Measurements from ENCODE around the gene ITGB8. TPM values are rescaled to one million over a fixed set of nuclear protein-coding genes. Genes with fewer than 3 reads are reported as not detected.
A peak's percentile ranks its signal among the peaks of the same experiment; 100 is the strongest.
"Not testable (repeated sequence)": the region's sequence is repeated elsewhere in the genome, so short reads cannot be mapped to it uniquely, and the experiment has no call there.

Gene ITGB8
- total RNA-seq, 1 experiment from 2014 or later = 1.5 TPM

- no peak for DNase-seq
- H3K27me3 ChIP-seq (ENCODE audit: control insufficient read depth, insufficient read depth, low read length) = no peaks in the 10 kb centered on the region
- H3K36me3 ChIP-seq (replicated peaks; ENCODE audit: control insufficient read depth, insufficient read depth, low read length) = no peaks in the 10 kb centered on the region
Observed at GRCh38 chr7:20301311-20301939, 29.3 kb upstream of the ITGB8 start.

DNA sequence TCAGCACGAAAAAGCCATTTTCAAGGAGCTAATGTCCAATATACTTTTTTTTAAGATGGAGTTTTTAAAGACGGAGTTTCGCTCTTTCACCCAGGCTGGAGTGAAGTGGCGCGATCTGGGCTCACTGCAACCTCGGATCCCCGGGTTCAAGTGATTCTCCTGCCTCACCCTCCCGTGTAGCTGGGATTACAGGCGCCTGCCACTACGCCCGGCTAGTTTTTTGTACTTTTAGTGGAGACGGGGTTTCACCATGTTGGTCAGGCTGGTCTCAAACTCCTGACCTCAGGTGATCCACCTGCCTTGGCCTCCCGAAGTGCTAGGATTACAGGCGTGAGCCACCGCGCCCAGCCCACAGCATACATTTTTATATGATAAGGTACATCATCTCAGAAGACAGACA, 28.4 kb upstream of the ITGB8 start:
- not testable (repeated sequence) for H3K27me3 ChIP-seq (ENCODE audit: control insufficient read depth, insufficient read depth, low read length); DNase-seq; H3K4me3 ChIP-seq (ENCODE audit: insufficient read depth, low read depth, low read length); H3K36me3 ChIP-seq (replicated peaks; ENCODE audit: control insufficient read depth, insufficient read depth, low read length)

More at GRCh38 chr7:20301311-20301939, 29.3 kb upstream of the ITGB8 start:
- H3K4me3 ChIP-seq (ENCODE audit: insufficient read depth, low read depth, low read length) = no peak overlapping the region

- no peak for DNase-seq
- Histone ChIP-seq H3K36me3 (replicated peaks; ENCODE audit: control insufficient read depth, insufficient read depth, low read length) (no peaks in the 10 kb centered on the region), H3K4me3 (ENCODE audit: insufficient read depth, low read depth, low read length) (no peak overlapping the region), H3K27me3 (ENCODE audit: control insufficient read depth, insufficient read depth, low read length) (no peaks in the 10 kb centered on the region)
Observed at GRCh38 chr7:20302891-20303290, 27.8 kb upstream of the ITGB8 start.

- no peak for DNase-seq
- no peaks in the 10 kb centered on the region for H3K36me3 ChIP-seq (replicated peaks; ENCODE audit: control insufficient read depth, insufficient read depth, low read length)
Observed at GRCh38 chr7:20304366-20304765, 26.3 kb upstream of the ITGB8 start.

DNA sequence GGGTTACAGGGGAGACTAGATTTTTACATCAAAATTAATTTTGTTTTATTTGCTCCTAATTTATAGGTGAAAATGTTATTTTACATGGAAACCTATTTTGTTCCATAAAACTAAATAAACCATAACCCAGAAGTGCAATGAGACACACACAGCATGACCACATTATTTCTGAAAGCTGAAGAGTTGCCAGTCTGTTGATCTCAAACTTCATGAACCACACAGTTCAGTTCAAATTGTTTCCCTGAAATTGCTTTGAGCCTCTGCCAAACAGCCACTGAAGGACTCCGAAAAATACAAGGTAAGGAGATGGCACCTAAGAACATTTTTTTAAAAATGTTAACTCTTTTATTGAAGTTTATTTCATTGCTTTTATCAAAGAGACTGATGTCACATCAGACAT, 25.0 kb upstream of the ITGB8 start:
- Histone ChIP-seq H3K36me3 (replicated peaks; ENCODE audit: control insufficient read depth, insufficient read depth, low read length) (no peaks in the 10 kb centered on the region), H3K4me3 (ENCODE audit: insufficient read depth, low read depth, low read length) (no peak overlapping the region), H3K27me3 (ENCODE audit: control insufficient read depth, insufficient read depth, low read length) (no peaks in the 10 kb centered on the region)
- no peak for DNase-seq

More at GRCh38 chr7:20304366-20304765, 26.3 kb upstream of the ITGB8 start:
- no peak overlapping the region for H3K4me3 ChIP-seq (ENCODE audit: insufficient read depth, low read depth, low read length)
- H3K27me3 ChIP-seq (ENCODE audit: control insufficient read depth, insufficient read depth, low read length) = no peaks in the 10 kb centered on the region

DNA sequence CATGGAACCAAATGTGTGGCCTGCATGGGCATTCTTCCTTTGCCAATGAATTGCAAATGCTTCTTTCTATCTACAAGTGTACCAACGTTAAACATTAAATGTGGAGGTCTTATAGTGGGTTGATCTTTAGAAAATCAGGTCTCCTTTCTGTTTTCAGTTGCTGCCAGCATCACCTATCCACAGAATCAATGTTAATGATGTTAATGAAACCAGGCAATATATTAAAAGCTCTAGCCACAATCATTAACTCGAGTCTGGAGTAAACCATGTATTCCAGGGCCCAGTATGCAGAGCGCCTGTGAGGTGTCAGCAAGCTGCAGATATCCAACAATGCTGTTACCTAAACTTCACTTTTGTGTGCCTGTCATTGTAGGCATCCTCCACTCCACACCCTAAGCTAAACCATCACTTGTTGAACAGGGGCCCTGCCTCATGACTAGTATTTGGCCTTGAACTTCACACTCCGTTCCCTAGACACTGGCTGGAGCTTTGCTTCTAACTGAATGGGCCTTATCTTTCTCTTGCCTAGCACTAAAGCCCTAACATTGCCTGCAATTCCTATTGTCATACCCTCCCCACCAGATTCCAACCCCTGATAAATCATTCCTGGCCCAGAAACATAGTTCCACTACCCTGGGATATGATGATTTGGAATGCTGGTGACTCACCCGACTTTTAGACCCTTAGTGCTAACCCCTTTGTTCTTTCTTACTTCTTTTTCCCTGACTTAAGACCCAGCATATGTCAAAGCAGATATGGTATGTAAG, 24.3 kb upstream of the ITGB8 start:
- DNase-seq = peak; percentile 16
- H3K4me3 ChIP-seq (ENCODE audit: insufficient read depth, low read depth, low read length) = no peak overlapping the region
- no peaks in the 10 kb centered on the region for H3K36me3 ChIP-seq (replicated peaks; ENCODE audit: control insufficient read depth, insufficient read depth, low read length)
- H3K27me3 ChIP-seq (ENCODE audit: control insufficient read depth, insufficient read depth, low read length) = no peaks in the 10 kb centered on the region

- no peaks in the 10 kb centered on the region for H3K27me3 ChIP-seq (ENCODE audit: control insufficient read depth, insufficient read depth, low read length)
- peak; percentile 14 for DNase-seq
- no peaks in the 10 kb centered on the region for H3K36me3 ChIP-seq (replicated peaks; ENCODE audit: control insufficient read depth, insufficient read depth, low read length)
- no peak overlapping the region for H3K4me3 ChIP-seq (ENCODE audit: insufficient read depth, low read depth, low read length)
Observed at GRCh38 chr7:20307119-20307518, 23.6 kb upstream of the ITGB8 start.

DNA sequence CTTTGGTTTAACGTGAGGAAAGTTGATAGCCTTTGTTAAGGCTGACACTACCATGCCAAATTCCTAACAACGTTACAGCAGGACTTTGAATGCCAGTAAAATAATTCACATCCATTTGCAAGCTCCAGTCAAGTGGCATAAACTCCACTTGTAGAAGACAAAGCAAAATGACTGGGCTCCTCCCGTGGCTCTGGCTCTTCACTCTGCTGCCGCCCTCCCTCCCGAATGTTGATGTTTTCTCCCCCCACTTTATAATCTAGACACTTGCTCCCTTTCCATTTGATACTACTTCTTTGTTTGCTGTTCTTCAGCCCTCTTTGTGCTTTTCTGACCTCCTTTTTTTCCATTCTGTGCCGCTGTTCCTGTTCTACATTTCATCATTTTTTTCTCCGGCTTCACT, 22.8 kb upstream of the ITGB8 start:
- H3K27me3 ChIP-seq (ENCODE audit: control insufficient read depth, insufficient read depth, low read length) = no peaks in the 10 kb centered on the region
- no peak overlapping the region for H3K4me3 ChIP-seq (ENCODE audit: insufficient read depth, low read depth, low read length)
- no peaks in the 10 kb centered on the region for H3K36me3 ChIP-seq (replicated peaks; ENCODE audit: control insufficient read depth, insufficient read depth, low read length)
- DNase-seq = peak; percentile 22

GRCh38 chr7:20310301-20310700, 20.4 kb upstream of the ITGB8 start:
- no peaks in the 10 kb centered on the region for H3K36me3 ChIP-seq (replicated peaks; ENCODE audit: control insufficient read depth, insufficient read depth, low read length)
- no peak overlapping the region for H3K4me3 ChIP-seq (ENCODE audit: insufficient read depth, low read depth, low read length)
- DNase-seq = no peak
- H3K27me3 ChIP-seq (ENCODE audit: control insufficient read depth, insufficient read depth, low read length) = no peaks in the 10 kb centered on the region

DNA sequence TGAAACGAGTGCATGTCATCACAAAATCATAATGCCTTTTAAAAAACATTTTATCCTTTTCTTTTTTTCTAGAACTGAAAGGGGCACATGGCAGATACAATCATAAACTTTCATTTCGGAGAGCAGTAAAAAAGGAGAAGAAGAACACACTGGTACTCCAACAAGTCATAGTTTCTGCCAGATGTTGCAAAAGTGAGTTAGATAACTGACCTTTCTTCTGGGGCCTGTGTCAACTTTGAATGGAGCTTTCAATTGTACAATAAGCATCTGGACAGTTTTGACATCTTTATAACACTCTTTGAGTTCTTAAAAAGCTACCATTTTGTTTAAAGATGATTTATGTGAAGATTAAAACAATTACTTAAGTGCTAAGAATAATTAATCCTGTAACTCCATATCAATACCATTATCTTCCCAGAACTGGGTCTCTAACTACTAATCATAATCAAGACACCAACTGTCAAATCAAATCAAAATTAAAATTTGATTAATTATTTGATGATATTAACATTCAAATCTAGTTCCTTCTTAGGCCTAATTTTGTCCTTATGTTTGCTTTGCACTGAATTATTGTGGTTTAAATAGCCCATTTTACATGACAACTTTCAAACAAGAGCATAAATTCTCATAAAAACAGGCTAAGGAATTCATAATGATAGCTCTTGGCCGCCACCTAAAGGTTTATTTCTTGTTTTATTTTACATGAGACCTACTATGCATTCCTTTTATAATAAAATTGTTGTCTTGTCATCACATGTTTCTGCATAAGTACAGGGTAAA, 19.5 kb upstream of the ITGB8 start:
- DNase-seq = no peak
- no peak overlapping the region for H3K4me3 ChIP-seq (ENCODE audit: insufficient read depth, low read depth, low read length)
- no peaks in the 10 kb centered on the region for H3K36me3 ChIP-seq (replicated peaks; ENCODE audit: control insufficient read depth, insufficient read depth, low read length)
- H3K27me3 ChIP-seq (ENCODE audit: control insufficient read depth, insufficient read depth, low read length) = no peaks in the 10 kb centered on the region

GRCh38 chr7:20311743-20312042, 19.0 kb upstream of the ITGB8 start:
- H3K27me3 ChIP-seq (ENCODE audit: control insufficient read depth, insufficient read depth, low read length) = no peaks in the 10 kb centered on the region
- DNase-seq = no peak
- H3K36me3 ChIP-seq (replicated peaks; ENCODE audit: control insufficient read depth, insufficient read depth, low read length) = no peaks in the 10 kb centered on the region
- no peak overlapping the region for H3K4me3 ChIP-seq (ENCODE audit: insufficient read depth, low read depth, low read length)

GRCh38 chr7:20312562-20312961, 18.1 kb upstream of the ITGB8 start:
- Histone ChIP-seq H3K27me3 (ENCODE audit: control insufficient read depth, insufficient read depth, low read length) (no peaks in the 10 kb centered on the region), H3K36me3 (replicated peaks; ENCODE audit: control insufficient read depth, insufficient read depth, low read length) (no peaks in the 10 kb centered on the region), H3K4me3 (ENCODE audit: insufficient read depth, low read depth, low read length) (no peak overlapping the region)
- no peak for DNase-seq

DNA sequence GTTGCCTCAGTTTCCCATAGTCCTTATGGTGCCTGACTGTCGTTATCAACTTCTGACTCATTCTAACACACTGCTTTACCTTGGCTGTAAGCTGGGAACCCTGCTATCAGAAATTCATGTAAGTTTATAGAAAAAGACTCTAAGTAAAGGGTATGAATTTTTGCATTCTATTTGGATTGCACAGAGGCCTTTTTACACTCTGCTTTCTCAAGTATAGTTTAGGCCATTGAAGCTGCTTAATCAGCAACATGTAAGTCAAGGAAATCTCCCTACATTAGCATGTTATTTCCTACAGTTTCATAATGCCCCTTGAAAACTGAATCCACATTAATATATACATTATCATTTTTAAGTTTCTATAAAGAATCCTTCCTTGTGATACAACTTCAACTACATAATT, 17.1 kb upstream of the ITGB8 start:
- no peak for DNase-seq
- no peaks in the 10 kb centered on the region for H3K36me3 ChIP-seq (replicated peaks; ENCODE audit: control insufficient read depth, insufficient read depth, low read length)
- no peaks in the 10 kb centered on the region for H3K27me3 ChIP-seq (ENCODE audit: control insufficient read depth, insufficient read depth, low read length)
- no peak overlapping the region for H3K4me3 ChIP-seq (ENCODE audit: insufficient read depth, low read depth, low read length)

DNA sequence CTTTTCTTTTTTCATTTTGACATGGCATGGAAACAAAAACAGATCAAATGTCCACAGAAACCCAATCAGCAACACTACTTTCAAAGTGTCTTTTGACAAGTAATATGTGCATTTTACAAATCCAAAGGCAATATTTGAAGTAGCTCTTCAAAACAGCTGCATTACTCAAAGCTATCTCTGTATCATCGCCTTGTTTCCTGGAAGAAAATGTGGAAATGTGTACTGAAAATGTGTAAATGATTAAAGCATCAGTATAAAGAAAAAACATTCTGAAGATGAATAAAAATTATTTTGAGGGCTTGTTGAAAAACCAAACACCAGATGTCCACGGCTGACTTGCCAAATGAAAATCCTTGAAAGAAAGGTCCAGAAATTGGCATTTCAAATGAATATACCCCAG, 16.5 kb upstream of the ITGB8 start:
- DNase-seq = no peak
- no peak overlapping the region for H3K4me3 ChIP-seq (ENCODE audit: insufficient read depth, low read depth, low read length)
- H3K36me3 ChIP-seq (replicated peaks; ENCODE audit: control insufficient read depth, insufficient read depth, low read length) = no peaks in the 10 kb centered on the region
- H3K27me3 ChIP-seq (ENCODE audit: control insufficient read depth, insufficient read depth, low read length) = no peaks in the 10 kb centered on the region

GRCh38 chr7:20316706-20317105, 14.0 kb upstream of the ITGB8 start:
- DNase-seq = no peak
- H3K27me3 ChIP-seq (ENCODE audit: control insufficient read depth, insufficient read depth, low read length) = no peaks in the 10 kb centered on the region
- H3K4me3 ChIP-seq (ENCODE audit: insufficient read depth, low read depth, low read length) = no peak overlapping the region
- H3K36me3 ChIP-seq (replicated peaks; ENCODE audit: control insufficient read depth, insufficient read depth, low read length) = no peaks in the 10 kb centered on the region

Data from H7 (cell line).